SK-N-SH (cell line): ENCODE measurements around the gene RNF223. TPM values are rescaled to one million over a fixed set of nuclear protein-coding genes. Genes with fewer than 3 reads are reported as not detected.

Experiments
- CTCF ChIA-PET: fragments of 300-600, 350-600 bp; formaldehyde crosslinking; extraction: SDS; loops from one replicate; lab custom pipeline; 2021; lab: Yijun Ruan, JAX
- POLR2A ChIA-PET: fragments of 350-600 bp; sonication (Branson Sonifier 250); formaldehyde crosslinking; extraction: SDS; loops from one replicate; lab custom pipeline; 2020; ENCODE audit warnings: antibody characterized with exemption, inconsistent platforms; lab: Yijun Ruan, JAX
- DNase-seq: peaks from one replicate; pipeline ENCODE4 v3.0.0; 2012
- H2AFZ ChIP-seq: fragments of 200-600 bp; sonication (generic); 2 replicates; pipeline ENCODE4 v1.8.1; 2016; ENCODE audit warnings: antibody characterized with exemption, mild to moderate bottlenecking, low read depth
- H3F3A ChIP-seq: fragments of 200-600 bp; sonication (generic); replicated peaks from 2 replicates; pipeline ENCODE3; 2016; ENCODE audit warnings: antibody characterized with exemption, mild to moderate bottlenecking; ENCODE audit not compliant: insufficient read depth
- H3K27ac ChIP-seq, 2 experiments: fragments of 200-500 bp in 1 of 2; fragments of 200-600 bp in 1 of 2; sonication (Bioruptor generic) in 1 of 2; sonication (generic), shearing (Covaris generic) in 1 of 2; 2 replicates each; pipeline versions ENCODE4 v1.5.1 to v1.6.1; 2014 to 2016; ENCODE audit warnings: low read depth in 2 of 2, inconsistent platforms in 1 of 2, low read length in 1 of 2, mild to moderate bottlenecking in 1 of 2, mixed read lengths in 1 of 2
- H3K27me3 ChIP-seq: fragments of 200-600 bp; sonication (generic), shearing (Covaris generic); 2 replicates; pipeline ENCODE4 v1.6.1; 2016; ENCODE audit warnings: mixed run types; ENCODE audit not compliant: insufficient read depth
- H3K36me3 ChIP-seq, 2 experiments: fragments of 200-500 bp in 1 of 2; fragments of 200-600 bp in 1 of 2; sonication (Bioruptor generic) in 1 of 2; sonication (generic) in 1 of 2; replicated peaks in 1 of 2; 2 replicates each; pipeline versions ENCODE3 to v1.5.1; 2014 to 2016; ENCODE audit warnings: low read length in 1 of 2, mild to moderate bottlenecking in 1 of 2; ENCODE audit not compliant: insufficient read depth in 2 of 2, control insufficient read depth in 1 of 2
- H3K4me1 ChIP-seq, 2 experiments: fragments of 200-500 bp in 1 of 2; fragments of 200-600 bp in 1 of 2; sonication (Bioruptor generic) in 1 of 2; sonication (generic), shearing (Covaris generic) in 1 of 2; 2 replicates each; pipeline versions ENCODE4 v1.5.1 to v1.6.1; 2014 to 2016; ENCODE audit warnings: low read depth in 1 of 2, low read length in 1 of 2, mixed run types in 1 of 2; ENCODE audit not compliant: insufficient read depth in 2 of 2, control insufficient read depth in 1 of 2
- H3K4me2 ChIP-seq: fragments of 200-600 bp; sonication (generic), shearing (Covaris generic); 2 replicates; pipeline ENCODE4 v1.6.1; 2017; ENCODE audit warnings: mixed run types
- H3K4me3 ChIP-seq, 2 experiments: fragments of 200-500 bp in 1 of 2; fragments of 200-600 bp in 1 of 2; sonication (Bioruptor generic) in 1 of 2; sonication (generic), shearing (Covaris generic) in 1 of 2; 2 replicates each; pipeline versions ENCODE4 v1.5.1 to v1.8.1; 2014 to 2016; ENCODE audit warnings: low read depth in 2 of 2, inconsistent platforms in 1 of 2, low read length in 1 of 2, mild to moderate bottlenecking in 1 of 2, mixed read lengths in 1 of 2, moderate library complexity in 1 of 2
- H3K79me2 ChIP-seq: fragments of 200-600 bp; sonication (generic); 2 replicates; pipeline ENCODE4 v1.8.1; 2017; ENCODE audit warnings: mild to moderate bottlenecking; ENCODE audit not compliant: insufficient read depth
- H3K9ac ChIP-seq: fragments of 200-600 bp; sonication (generic); 2 replicates; pipeline ENCODE4 v1.6.1; 2017; ENCODE audit warnings: mixed run types
- H3K9me2 ChIP-seq: fragments of 200-600 bp; sonication (generic); 2 replicates; pipeline ENCODE4 v1.6.1; 2017; ENCODE audit warnings: mixed run types
- H3K9me3 ChIP-seq: fragments of 200-600 bp; sonication (generic); 2 replicates; pipeline ENCODE4 v1.6.1; 2017; ENCODE audit warnings: mixed run types, mild to moderate bottlenecking, moderate library complexity
- H4K20me1 ChIP-seq: fragments of 200-600 bp; sonication (generic); 2 replicates; pipeline ENCODE4 v1.6.1; 2017; ENCODE audit warnings: mild to moderate bottlenecking, mixed run types; ENCODE audit not compliant: insufficient read depth
- CHD2 ChIP-seq: fragments of 150-350 bp; IDR thresholded peaks from 2 replicates; pipeline ENCODE4 v1.6.1; 2018; ENCODE audit warnings: low read length; ENCODE audit not compliant: partially characterized antibody
- CTCF ChIP-seq: fragments of 200-600 bp; sonication (generic); IDR thresholded peaks from 2 replicates; pipeline ENCODE4 v1.6.1; 2017; ENCODE audit warnings: antibody characterized with exemption, mild to moderate bottlenecking, moderate library complexity
- EP300 ChIP-seq, 2 experiments: IDR thresholded peaks; 2 replicates each; pipeline versions ENCODE4 v1.4.0 to v1.6.1; 2012; ENCODE audit warnings: borderline replicate concordance in 1 of 2, low read depth in 1 of 2, low read length in 1 of 2
- EZH2phosphoT487 ChIP-seq: fragments of 200-600 bp; sonication (generic); IDR thresholded peaks from 2 replicates; pipeline ENCODE4 v1.6.1; 2017; ENCODE audit warnings: low read depth, mixed run types, mild to moderate bottlenecking, antibody characterized with exemption, moderate library complexity, borderline replicate concordance
- FOXJ3 ChIP-seq: sonication (generic); formaldehyde crosslinking; IDR thresholded peaks from 2 replicates; pipeline ENCODE4 v1.5.1; 2020; ENCODE audit warnings: mild to moderate bottlenecking, missing genetic modification reagents
- FOXM1 ChIP-seq: IDR thresholded peaks from 2 replicates; pipeline ENCODE4 v1.4.0; 2012; ENCODE audit warnings: low read depth, mild to moderate bottlenecking
- IRF3 ChIP-seq: fragments of 150-350 bp; IDR thresholded peaks from 2 replicates; pipeline ENCODE4 v1.6.1; 2016; ENCODE audit warnings: mild to moderate bottlenecking, low read depth, low read length
- JUND ChIP-seq: IDR thresholded peaks from 2 replicates; pipeline ENCODE4 v1.4.0; 2012
- NRF1 ChIP-seq: IDR thresholded peaks from 2 replicates; pipeline ENCODE4 v1.6.1; 2012; ENCODE audit warnings: low read depth, mild to moderate bottlenecking, low read length
- REST ChIP-seq: IDR thresholded peaks from 2 replicates; pipeline ENCODE4 v1.6.1; 2012; ENCODE audit warnings: mild to moderate bottlenecking, low read depth, low read length, moderate library complexity
- RXRA ChIP-seq: IDR thresholded peaks from 2 replicates; pipeline ENCODE4 v1.4.0; 2012; ENCODE audit warnings: low read depth, mild to moderate bottlenecking, borderline replicate concordance
- SMC3 ChIP-seq: IDR thresholded peaks from 2 replicates; pipeline ENCODE4 v1.6.1; 2012; ENCODE audit warnings: low read depth, low read length, improper control_type of control experiment
- TAF1 ChIP-seq: IDR thresholded peaks from 2 replicates; pipeline ENCODE4 v1.6.1; 2012; ENCODE audit warnings: low read depth, mild to moderate bottlenecking, low read length, moderate library complexity, borderline replicate concordance
- USF1 ChIP-seq: IDR thresholded peaks from 2 replicates; pipeline ENCODE4 v1.4.0; 2012; ENCODE audit warnings: low read depth, borderline replicate concordance
- YY1 ChIP-seq: IDR thresholded peaks from 2 replicates; pipeline ENCODE4 v1.4.0; 2012; ENCODE audit warnings: low read depth, mild to moderate bottlenecking
- WGBS: methylation state at CpG from one replicate; pipeline ENCODE4 v1.1.6; 2017; ENCODE audit warnings: low lambda C conversion rate; 5-methylcytosine and 5-hydroxymethylcytosine counted together
- polyA plus RNA-seq, 3 experiments: library from polyadenylated mRNA; depleted of rRNA; stranded (reverse); fragments of >200 nt; gene quantifications; 2 replicates each; pipeline ENCODE4 v1.2.3, GENCODE V29; 2012

RNF223 gene
- polyA plus RNA-seq, 1 of the 3 experiments (the other 2 are of a cell fraction) = not detected

- no peak for DNase-seq
- Histone ChIP-seq H3K9me2 (no peaks in the 10 kb centered on the region), H3K9me3 (no peaks in the 10 kb centered on the region), H3K4me3 (no peak overlapping the region), H3K79me2 (no peaks in the 10 kb centered on the region), H3K4me1 (peaks cover 0 to 7% of the 10 kb centered on the region in 2 experiments; a peak in 1 of 4 replicates), H3K27ac (no peak overlapping the region), H2AFZ (no peak overlapping the region), H3F3A (no peaks in the 10 kb centered on the region), H3K9ac (no peak overlapping the region), H3K27me3 (no peaks in the 10 kb centered on the region), H4K20me1 (peaks cover 23% of the 10 kb centered on the region; the same call in 1 of the 2 replicates), H3K4me2 (no peak overlapping the region), H3K36me3 (peaks cover 0 to 10% of the 10 kb centered on the region in 2 experiments)
- POLR2A ChIA-PET = no interaction called here
- CTCF ChIA-PET = interaction anchor here (0.6 to 2.3 kb wide), 3 partner anchors 11 to 43 kb away, joined by 3 to 8 read pairs (median 3); no protein-coding TSS in a partner anchor
- WGBS = 85% methylated on average over 13 of the region's 17 CpGs
- no peak for TF ChIP-seq IRF3
- TF ChIP-seq JUND = no peak
- TF ChIP-seq FOXJ3 (CRISPR knock-in tag) = no peak
- no peak for TF ChIP-seq CTCF
- no peak for TF ChIP-seq EZH2phosphoT487
- TF ChIP-seq REST = no peak
- TF ChIP-seq TAF1 = no peak
- no peak for TF ChIP-seq RXRA
- TF ChIP-seq YY1 = no peak
- TF ChIP-seq FOXM1 = no peak
- no peak for TF ChIP-seq EP300 (IDR thresholded peaks at IDR 0.05; ENCODE audit: borderline replicate concordance in 1 of 2, low read depth in 1 of 2, low read length in 1 of 2)
- TF ChIP-seq CHD2 = no peak
- TF ChIP-seq USF1 = no peak
- TF ChIP-seq NRF1 = no peak
- TF ChIP-seq SMC3 = no peak
Measured at GRCh38 chr1:1027791-1028190, 46.3 kb downstream of the RNF223 start.
